Measurements from ENCODE around the gene NANP. TPM values are rescaled to one million over a fixed set of nuclear protein-coding genes. Genes with fewer than 3 reads are reported as not detected.

Gene NANP
- total RNA-seq, 1 experiment from 2014 or later, result 7.5 TPM

DNA sequence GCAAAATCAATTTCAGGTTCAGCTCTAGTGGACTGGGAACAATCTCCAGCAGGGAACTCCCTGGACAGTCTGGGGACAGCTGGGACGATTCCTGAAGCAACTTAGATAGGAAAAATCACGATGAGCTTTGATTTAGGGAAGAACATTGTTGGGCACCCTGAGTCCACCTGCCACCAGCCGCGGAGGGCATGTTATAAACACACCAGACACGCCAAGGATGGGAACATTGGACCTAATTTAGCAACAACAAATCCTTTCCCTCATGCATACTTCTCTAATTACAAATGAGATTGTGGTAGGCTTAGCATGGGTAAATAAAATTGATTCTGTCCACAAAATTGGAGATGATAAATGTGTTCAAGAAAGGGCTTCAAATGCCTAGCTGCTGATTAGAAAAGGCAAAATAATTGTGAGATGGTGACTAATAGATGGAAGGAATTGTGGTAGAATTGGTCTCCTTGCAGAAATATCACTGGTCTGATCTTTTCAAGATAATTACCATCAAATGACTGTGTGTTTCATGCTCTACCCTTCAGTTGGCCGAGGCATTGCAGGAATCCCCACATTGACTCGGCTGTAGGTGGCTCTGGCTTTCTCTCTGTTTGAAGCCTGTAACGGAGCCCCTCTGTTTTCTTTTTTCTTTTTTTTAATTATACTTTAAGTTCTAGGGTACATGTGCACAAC lies 6.1 kb upstream of the NANP start:
- POLR2A ChIA-PET (ENCODE audit: unreplicated experiment), result no interaction called here
- H3K4me3 ChIP-seq, result no peak overlapping the region
- peaks cover 9% of the 10 kb centered on the region for H3F3A ChIP-seq (ENCODE audit: insufficient read depth, low read depth)
- no TSS peak for BruUV-seq (replicated peaks)
- CTCF ChIA-PET, result no interaction called here
- H3K4me2 ChIP-seq, result no peak overlapping the region
- intact Hi-C loops (cut with micrococcal nuclease; ENCODE audit: unreplicated experiment), result loop anchor here (10.0 kb wide), 1 partner anchor 135 kb away; no protein-coding TSS in a partner anchor
- TF ChIP-seq, protein P1, sequence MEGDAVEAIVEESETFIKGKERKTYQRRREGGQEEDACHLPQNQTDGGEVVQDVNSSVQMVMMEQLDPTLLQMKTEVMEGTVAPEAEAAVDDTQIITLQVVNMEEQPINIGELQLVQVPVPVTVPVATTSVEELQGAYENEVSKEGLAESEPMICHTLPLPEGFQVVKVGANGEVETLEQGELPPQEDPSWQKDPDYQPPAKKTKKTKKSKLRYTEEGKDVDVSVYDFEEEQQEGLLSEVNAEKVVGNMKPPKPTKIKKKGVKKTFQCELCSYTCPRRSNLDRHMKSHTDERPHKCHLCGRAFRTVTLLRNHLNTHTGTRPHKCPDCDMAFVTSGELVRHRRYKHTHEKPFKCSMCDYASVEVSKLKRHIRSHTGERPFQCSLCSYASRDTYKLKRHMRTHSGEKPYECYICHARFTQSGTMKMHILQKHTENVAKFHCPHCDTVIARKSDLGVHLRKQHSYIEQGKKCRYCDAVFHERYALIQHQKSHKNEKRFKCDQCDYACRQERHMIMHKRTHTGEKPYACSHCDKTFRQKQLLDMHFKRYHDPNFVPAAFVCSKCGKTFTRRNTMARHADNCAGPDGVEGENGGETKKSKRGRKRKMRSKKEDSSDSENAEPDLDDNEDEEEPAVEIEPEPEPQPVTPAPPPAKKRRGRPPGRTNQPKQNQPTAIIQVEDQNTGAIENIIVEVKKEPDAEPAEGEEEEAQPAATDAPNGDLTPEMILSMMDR (conservative IDR thresholded peaks at IDR 0.05), result no peak
- no peak for TF ChIP-seq EZH2 (IDR thresholded peaks at IDR 0.05; ENCODE audit: low read depth)
- no peaks in the 10 kb centered on the region for H3K27me3 ChIP-seq (ENCODE audit: insufficient read depth, low read depth)
- peaks cover 17% of the 10 kb centered on the region for H3K4me1 ChIP-seq (replicated peaks; ENCODE audit: insufficient read depth)
- DNase-seq, result no peak
- no peaks in the 10 kb centered on the region for H4K20me1 ChIP-seq (ENCODE audit: insufficient read depth)
- peaks cover 6% of the 10 kb centered on the region; the same call in 1 of the 2 replicates for H3K36me3 ChIP-seq (ENCODE audit: low read depth)
- 0 out of 2 replicates have a peak, but pooled peaks cover 3% of the 10 kb centered on the region for H3K9me2 ChIP-seq (ENCODE audit: insufficient read depth)
- H3K79me2 ChIP-seq (ENCODE audit: low read depth), result peaks cover 21% of the 10 kb centered on the region
- H3K27ac ChIP-seq, result no peak overlapping the region
- no peak overlapping the region for H2AFZ ChIP-seq
- no peaks in the 10 kb centered on the region for H3K9me3 ChIP-seq (ENCODE audit: insufficient read depth, low read depth)

DNA sequence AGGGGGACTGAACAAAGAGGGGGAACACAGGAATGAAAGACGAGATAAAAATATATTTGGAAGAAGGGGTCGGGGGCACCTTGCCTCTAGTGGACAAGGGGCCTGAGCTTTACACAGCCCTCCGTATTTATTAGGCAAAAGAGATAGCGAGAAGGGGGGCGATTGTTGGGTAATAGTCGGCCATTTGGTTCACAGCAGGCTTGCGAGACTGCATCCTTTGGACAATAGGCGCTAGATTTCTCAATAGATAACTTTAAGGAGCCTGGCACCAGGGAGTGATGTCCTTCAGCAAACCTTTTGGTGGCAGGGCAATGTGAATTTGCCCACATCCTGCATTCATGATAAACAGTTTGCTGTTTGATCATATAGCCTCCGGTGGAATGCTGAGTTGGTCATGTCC lies 3.0 kb upstream of the NANP start:
- Histone ChIP-seq H4K20me1 (ENCODE audit: insufficient read depth) (no peaks in the 10 kb centered on the region), H3K79me2 (ENCODE audit: low read depth) (peaks cover 40% of the 10 kb centered on the region), H3K9me3 (ENCODE audit: insufficient read depth, low read depth) (no peaks in the 10 kb centered on the region), H3K4me3 (no peak overlapping the region), H3F3A (ENCODE audit: insufficient read depth, low read depth) (peaks cover 21% of the 10 kb centered on the region), H3K4me1 (replicated peaks; ENCODE audit: insufficient read depth) (peaks cover 18% of the 10 kb centered on the region), H3K36me3 (ENCODE audit: low read depth) (no peaks in the 10 kb centered on the region; the same call in 1 of the 2 replicates), H3K27me3 (ENCODE audit: insufficient read depth, low read depth) (no peaks in the 10 kb centered on the region), H3K9me2 (ENCODE audit: insufficient read depth) (0 out of 2 replicates have a peak, but pooled peaks cover 3% of the 10 kb centered on the region), H2AFZ (no peak overlapping the region), H3K27ac (no peak overlapping the region), H3K4me2 (no peak overlapping the region)
- no TSS peak for BruUV-seq (replicated peaks)
- intact Hi-C loops (cut with micrococcal nuclease; ENCODE audit: unreplicated experiment), result loop anchor here (10.0 kb wide), 1 partner anchor 132 kb away; no protein-coding TSS in a partner anchor
- POLR2A ChIA-PET (ENCODE audit: unreplicated experiment), result interaction anchor here (0.6 to 0.7 kb wide), 2 partner anchors 22 to 129 kb away, joined by 3 read pairs; no protein-coding TSS in a partner anchor
- CTCF ChIA-PET, result no interaction called here
- DNase-seq, result no peak
- no peak for TF ChIP-seq EZH2 (IDR thresholded peaks at IDR 0.05; ENCODE audit: low read depth)
- TF ChIP-seq, protein P1 (conservative IDR thresholded peaks at IDR 0.05), result no peak

DNA sequence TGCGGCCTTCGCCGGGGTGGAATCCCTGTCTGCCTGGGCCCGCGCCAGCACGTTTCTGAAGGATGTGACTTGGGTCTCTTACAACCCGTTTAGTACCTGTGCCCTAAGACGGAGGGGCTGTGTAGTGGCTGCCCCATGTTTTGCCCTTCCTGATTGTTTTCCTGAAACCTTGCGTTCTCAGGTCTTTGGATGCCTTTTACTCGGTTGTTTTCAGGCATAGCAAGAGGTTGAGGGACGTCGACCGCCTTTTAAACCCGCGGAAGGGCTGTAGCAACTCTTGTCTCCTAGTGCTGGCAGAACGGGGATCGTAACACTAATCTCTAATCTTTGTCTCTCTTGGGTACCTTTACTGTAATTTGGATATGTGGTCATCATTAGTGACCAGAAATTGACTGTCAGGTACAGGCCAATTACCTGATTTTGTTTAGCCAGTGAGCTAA lies 706 bp upstream of the NANP start:
- Histone ChIP-seq H3K36me3 (ENCODE audit: low read depth) (no peaks in the 10 kb centered on the region; the same call in 1 of the 2 replicates), H3F3A (ENCODE audit: insufficient read depth, low read depth) (peaks cover 20% of the 10 kb centered on the region), H3K9me2 (ENCODE audit: insufficient read depth) (0 out of 2 replicates have a peak, but pooled peaks cover 3% of the 10 kb centered on the region), H3K27me3 (ENCODE audit: insufficient read depth, low read depth) (no peaks in the 10 kb centered on the region), H3K79me2 (ENCODE audit: low read depth) (peaks cover 59% of the 10 kb centered on the region), H3K27ac (peak overlapping the region; percentile 97), H3K4me2 (peak overlapping the region; percentile 80), H3K4me1 (replicated peaks; ENCODE audit: insufficient read depth) (peaks cover 24% of the 10 kb centered on the region), H4K20me1 (ENCODE audit: insufficient read depth) (no peaks in the 10 kb centered on the region), H3K9me3 (ENCODE audit: insufficient read depth, low read depth) (no peaks in the 10 kb centered on the region), H2AFZ (peak overlapping the region; percentile 97), H3K4me3 (peak overlapping the region; percentile 98)
- ChIA-PET CTCF (no interaction called here), POLR2A (ENCODE audit: unreplicated experiment) (no interaction called here)
- intact Hi-C loops (cut with micrococcal nuclease; ENCODE audit: unreplicated experiment), result loop anchor here (2.0 to 10.0 kb wide), 4 partner anchors 40 to 632 kb away; partner anchors contain the start of genes APMAP, GINS1 and NINL
- DNase-seq, result no peak
- TSS peak; percentile 64 for BruUV-seq (replicated peaks)
- TF ChIP-seq, protein P1 (conservative IDR thresholded peaks at IDR 0.05), result no peak
- no peak for TF ChIP-seq EZH2 (IDR thresholded peaks at IDR 0.05; ENCODE audit: low read depth)

All from PC-9 (cell line).